ENCODE measurements around the gene KCNQ5.

GRCh38 chr6:72755752-72756151, 133.9 kb downstream of the KCNQ5 start:
- no peak for TF ChIP-seq CTCF (optimal IDR thresholded peaks at IDR 0.05 in 1 of 3, IDR thresholded peaks at IDR 0.05 in 1 of 3, conservative IDR thresholded peaks at IDR 0.05 in 1 of 3; ENCODE audit: extremely low read depth in 1 of 3, insufficient read depth in 2 of 3, low read length in 3 of 3)
- no peak for TF ChIP-seq EZH2 (IDR thresholded peaks at IDR 0.05; ENCODE audit: low read length)

Data from keratinocyte (primary cell).